Omental fat pad (tissue), 4 donors: Measurements from ENCODE around the gene EPN3. TPM values are rescaled to one million over a fixed set of nuclear protein-coding genes. Genes with fewer than 3 reads are reported as not detected.

Experiments
- ATAC-seq: fragments of 150-250 bp; one replicate; pipeline ENCODE4 v1.9.1; 2016; ENCODE audit warnings: mild to moderate bottlenecking, moderate library complexity; ENCODE audit not compliant: low FRiP score
- DNase-seq: peaks from one replicate; pipeline ENCODE4 v3.0.0-alpha.2; 2019; ENCODE audit warnings: low spot score
- CTCF ChIP-seq, 3 donors: fragments of 450-650 bp; IDR thresholded peaks; one replicate each; pipeline ENCODE4 v1.5.1; 2016 to 2017; ENCODE audit warnings: antibody characterized with exemption in 3 of 3, mild to moderate bottlenecking in 3 of 3, moderate library complexity in 2 of 3
- total RNA-seq, 4 donors: library from RNA; depleted of rRNA; stranded (reverse); fragments of >200 nt; gene quantifications; one replicate each; pipeline ENCODE4 v1.1.0, GENCODE V29; 2016

Gene EPN3
- total RNA-seq, 4 donors from 2014 or later: not detected

DNA sequence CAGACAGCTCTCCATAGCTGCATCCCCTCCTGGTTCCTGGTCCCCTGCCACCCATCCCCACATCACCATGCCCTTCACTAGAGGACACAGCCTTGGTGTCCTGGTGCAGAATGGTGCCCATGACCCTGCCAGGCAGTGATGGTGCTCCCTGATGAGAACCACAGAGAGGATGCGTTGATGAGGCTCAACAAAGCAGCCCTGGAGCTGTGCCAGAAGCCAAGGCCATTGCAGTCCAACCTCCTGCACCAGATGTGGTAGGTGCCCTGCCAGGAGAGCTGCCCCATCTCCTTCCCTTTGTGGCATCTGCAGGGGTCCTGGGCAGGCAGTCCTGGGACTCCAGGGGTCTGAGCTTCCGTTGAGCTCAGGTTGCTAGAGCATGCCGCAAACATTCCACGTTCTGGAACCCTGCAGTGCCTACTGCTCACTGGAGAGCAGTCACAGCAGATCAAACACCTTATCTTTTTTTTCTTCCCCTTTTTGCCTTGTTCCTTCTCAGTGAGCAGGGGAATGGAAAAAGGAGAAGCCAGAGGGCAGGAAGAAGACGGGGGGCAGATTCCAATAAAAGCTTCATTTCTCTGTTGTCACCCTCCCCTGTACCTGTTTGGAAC lies 5.3 kb upstream of the EPN3 start:
- ATAC-seq (no peak), DNase-seq (no peak)
- no peak for TF ChIP-seq CTCF (IDR thresholded peaks at IDR 0.05)

- no peak for TF ChIP-seq CTCF (IDR thresholded peaks at IDR 0.05)
- DNase-seq (no peak), ATAC-seq (no peak)
Measured at GRCh38 chr17:50527949-50528474, 4.5 kb upstream of the EPN3 start.

GRCh38 chr17:50529849-50530248 lies 2.7 kb upstream of the EPN3 start:
- no peak for TF ChIP-seq CTCF (IDR thresholded peaks at IDR 0.05)
- ATAC-seq (no peak), DNase-seq (no peak)

DNA sequence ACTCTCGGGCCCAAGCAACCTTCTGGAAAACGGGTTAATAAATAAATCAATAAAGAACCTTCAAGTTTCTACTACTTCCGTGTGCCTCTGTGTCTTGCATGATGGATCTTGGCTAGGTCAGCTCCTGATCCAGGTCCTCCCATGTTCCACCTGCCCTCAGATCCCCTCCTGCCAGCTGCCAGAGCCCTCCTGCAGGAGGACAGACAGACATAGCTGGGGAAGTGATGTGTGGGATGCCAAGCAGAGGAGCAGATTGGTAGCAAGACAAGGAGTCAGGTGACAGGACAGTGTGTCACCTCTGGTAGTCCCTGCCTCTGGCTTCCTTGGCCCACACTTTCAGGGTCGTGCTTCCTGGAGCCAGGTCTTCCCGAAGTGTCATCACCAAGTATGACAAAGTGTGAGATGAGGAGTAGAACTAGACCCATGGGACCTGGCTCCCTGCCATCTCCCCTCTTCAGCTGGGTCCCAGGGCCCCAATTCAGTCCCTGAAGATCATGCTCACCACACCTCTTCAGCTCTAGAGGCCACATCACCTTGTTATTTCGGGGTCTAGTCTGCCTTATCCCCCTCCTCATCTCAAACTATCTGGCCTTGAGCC lies 1.0 kb upstream of the EPN3 start:
- ATAC-seq (no peak), DNase-seq (no peak)
- TF ChIP-seq CTCF (IDR thresholded peaks at IDR 0.05): no peak

DNA sequence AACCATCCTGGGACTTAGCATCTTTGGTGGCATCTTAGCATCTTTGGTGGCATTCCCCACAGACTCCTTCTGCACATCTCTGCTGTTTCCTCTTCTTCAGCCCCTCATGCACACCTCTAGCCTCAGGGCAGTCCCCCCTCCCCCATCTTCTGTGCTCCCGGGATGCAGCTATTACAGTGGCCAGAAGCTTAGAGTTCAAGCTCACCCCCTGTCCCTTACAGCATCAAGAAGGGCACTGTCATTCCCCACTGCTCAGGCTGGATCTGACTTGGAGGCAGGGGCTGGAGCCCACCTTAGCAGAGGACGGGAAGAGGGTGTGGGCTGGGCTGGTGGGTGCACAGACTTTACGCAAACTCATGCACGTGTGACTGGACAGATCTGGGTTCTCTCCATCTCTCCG lies 650 bp downstream of the EPN3 start:
- TF ChIP-seq CTCF (IDR thresholded peaks at IDR 0.05): no peak
- no peak for ATAC-seq

DNA sequence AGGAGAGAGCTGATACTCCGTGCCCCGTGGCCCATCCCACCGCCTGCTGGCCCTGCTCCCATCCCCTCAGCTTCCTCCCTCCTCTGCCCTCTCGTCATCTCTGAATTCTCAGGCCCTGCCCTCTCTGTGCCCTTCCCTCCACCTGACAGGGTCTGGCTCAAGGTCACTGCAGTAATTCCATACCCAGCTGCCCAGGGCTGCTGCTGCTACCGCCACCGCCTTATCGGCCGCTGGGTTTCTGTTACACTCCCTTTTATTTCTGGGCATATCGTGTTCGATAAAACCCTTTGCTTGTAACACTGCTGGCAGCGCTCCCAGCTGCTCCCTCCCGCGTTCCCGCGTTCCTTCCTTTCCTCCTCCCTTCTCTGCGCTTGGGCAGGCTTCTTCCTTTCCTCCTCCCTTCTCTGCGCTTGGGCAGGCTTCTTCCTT lies 1.2 kb downstream of the EPN3 start:
- DNase-seq: no peak
- ATAC-seq: no peak
- no peak for TF ChIP-seq CTCF (IDR thresholded peaks at IDR 0.05)

More for the DNA sequence above, 650 bp downstream of the EPN3 start:
- no peak for DNase-seq
